IPS-18c (cell line): ENCODE data around the gene RHO.

ENCODE experiments used
- H3K4me3 ChIP-seq: 2 replicates; pipeline ENCODE4 v1.7.0; 2013; ENCODE audit warnings: low read depth, mild to moderate bottlenecking, low read length, moderate library complexity; ENCODE audit not compliant: insufficient read depth
- H3K9me3 ChIP-seq: one replicate; pipeline ENCODE4 v1.6.1; 2013; ENCODE audit warnings: mild to moderate bottlenecking, low read length, moderate library complexity; ENCODE audit not compliant: control insufficient read depth, insufficient read depth

RHO gene

GRCh38 chr3:129549805-129550204 is 21.4 kb downstream of the RHO start:
- Histone ChIP-seq H3K9me3 (peaks cover 2% of the 10 kb centered on the region), H3K4me3 (no peak overlapping the region)

GRCh38 chr3:129552287-129553050 is 24.0 kb downstream of the RHO start:
- H3K9me3 ChIP-seq: peaks cover 2% of the 10 kb centered on the region

GRCh38 chr3:129553171-129553570 is 24.7 kb downstream of the RHO start:
- Histone ChIP-seq H3K9me3 (no peaks in the 10 kb centered on the region), H3K4me3 (no peak overlapping the region)

More at GRCh38 chr3:129552287-129553050, 24.0 kb downstream of the RHO start:
- no peak overlapping the region for H3K4me3 ChIP-seq

GRCh38 chr3:129553719-129554118 is 25.3 kb downstream of the RHO start:
- Histone ChIP-seq H3K9me3 (no peaks in the 10 kb centered on the region), H3K4me3 (no peak overlapping the region)

GRCh38 chr3:129554356-129555152 is 26.1 kb downstream of the RHO start:
- H3K4me3 ChIP-seq: no peak overlapping the region

GRCh38 chr3:129555153-129555550 is 26.7 kb downstream of the RHO start:
- H3K4me3 ChIP-seq: no peak overlapping the region
- no peaks in the 10 kb centered on the region for H3K9me3 ChIP-seq

More at GRCh38 chr3:129554356-129555152, 26.1 kb downstream of the RHO start:
- H3K9me3 ChIP-seq: no peaks in the 10 kb centered on the region

- Histone ChIP-seq H3K4me3 (no peak overlapping the region), H3K9me3 (no peaks in the 10 kb centered on the region)
These were observed 27.3 kb downstream of the RHO start for GRCh38 chr3:129555616-129556357.

GRCh38 chr3:129556358-129556695 is 27.9 kb downstream of the RHO start:
- no peak overlapping the region for H3K4me3 ChIP-seq
- no peaks in the 10 kb centered on the region for H3K9me3 ChIP-seq

- Histone ChIP-seq H3K4me3 (no peak overlapping the region), H3K9me3 (no peaks in the 10 kb centered on the region)
These were observed 28.6 kb downstream of the RHO start for GRCh38 chr3:129556890-129557547.

- Histone ChIP-seq H3K4me3 (no peak overlapping the region), H3K9me3 (no peaks in the 10 kb centered on the region)
These were observed 29.1 kb downstream of the RHO start for GRCh38 chr3:129557548-129557894.

GRCh38 chr3:129558081-129558771 is 29.8 kb downstream of the RHO start:
- H3K9me3 ChIP-seq: no peaks in the 10 kb centered on the region
- H3K4me3 ChIP-seq: no peak overlapping the region

- no peak overlapping the region for H3K4me3 ChIP-seq
- no peaks in the 10 kb centered on the region for H3K9me3 ChIP-seq
These were observed 30.5 kb downstream of the RHO start for GRCh38 chr3:129558772-129559564.

GRCh38 chr3:129559565-129560079 is 31.2 kb downstream of the RHO start:
- H3K4me3 ChIP-seq: no peak overlapping the region
- H3K9me3 ChIP-seq: no peaks in the 10 kb centered on the region

GRCh38 chr3:129560269-129560787 is 31.9 kb downstream of the RHO start:
- Histone ChIP-seq H3K4me3 (no peak overlapping the region), H3K9me3 (no peaks in the 10 kb centered on the region)

- no peak overlapping the region for H3K4me3 ChIP-seq
These were observed 32.6 kb downstream of the RHO start for GRCh38 chr3:129560911-129561594.

More at GRCh38 chr3:129560911-129561594, 32.6 kb downstream of the RHO start:
- H3K9me3 ChIP-seq: no peaks in the 10 kb centered on the region
